Ascending aorta (tissue), 2 donors: ENCODE results near the gene VPS52. TPM values are rescaled to one million over a fixed set of nuclear protein-coding genes. Genes with fewer than 3 reads are reported as not detected.
A peak's percentile ranks its signal among the peaks of the same experiment; 100 is the strongest.

Experiments
- DNase-seq, 2 donors: peaks; one replicate each; pipeline ENCODE4 v3.0.0-alpha.2; 2019; ENCODE audit warnings: low spot score in 2 of 2
- H3K27ac ChIP-seq, 2 donors: fragments of 200-600 bp; sonication (generic); one replicate each; pipeline ENCODE4 v1.5.1; 2016 to 2017; ENCODE audit warnings: mild to moderate bottlenecking in 1 of 2
- H3K27me3 ChIP-seq: fragments of 200-600 bp; sonication (generic); one replicate; pipeline ENCODE4 v1.5.1; 2017
- H3K36me3 ChIP-seq, 2 donors: fragments of 200-600 bp; sonication (generic); one replicate each; pipeline ENCODE4 v1.5.1; 2016
- H3K4me1 ChIP-seq, 2 donors: fragments of 200-600 bp; sonication (generic); one replicate each; pipeline ENCODE4 v1.5.1; 2016 to 2017; ENCODE audit warnings: mild to moderate bottlenecking in 1 of 2
- H3K4me3 ChIP-seq, 2 donors: fragments of 200-600 bp; sonication (generic); one replicate each; pipeline ENCODE4 v1.5.1; 2016 to 2017; ENCODE audit warnings: mild to moderate bottlenecking in 1 of 2
- H3K9me3 ChIP-seq, 2 donors: fragments of 200-600 bp; sonication (generic); one replicate each; pipeline ENCODE4 v1.5.1; 2016
- intact Hi-C: fragments of 100-400 bp; cut with DNase I; formaldehyde crosslinking; loops from one replicate; pipeline ENCODE4 v1.15.1; 2023
- total RNA-seq: library from RNA; depleted of rRNA; stranded (reverse); fragments of >200 nt; gene quantifications from one replicate; pipeline ENCODE4 v1.1.0, GENCODE V29; 2016
- TF ChIP-seq, protein P1 (sequence below), 3 experiments: fragments of 200-600 bp in 2 of 3; fragments of 450-650 bp in 1 of 3; sonication (generic) in 2 of 3; IDR thresholded peaks; one replicate each; pipeline ENCODE4 v1.5.1; 2016 to 2019; ENCODE audit warnings: antibody characterized with exemption in 3 of 3, mild to moderate bottlenecking in 1 of 3, moderate library complexity in 1 of 3

Gene VPS52
- total RNA-seq, 1 donor from 2014 or later: 50.1 TPM

DNA sequence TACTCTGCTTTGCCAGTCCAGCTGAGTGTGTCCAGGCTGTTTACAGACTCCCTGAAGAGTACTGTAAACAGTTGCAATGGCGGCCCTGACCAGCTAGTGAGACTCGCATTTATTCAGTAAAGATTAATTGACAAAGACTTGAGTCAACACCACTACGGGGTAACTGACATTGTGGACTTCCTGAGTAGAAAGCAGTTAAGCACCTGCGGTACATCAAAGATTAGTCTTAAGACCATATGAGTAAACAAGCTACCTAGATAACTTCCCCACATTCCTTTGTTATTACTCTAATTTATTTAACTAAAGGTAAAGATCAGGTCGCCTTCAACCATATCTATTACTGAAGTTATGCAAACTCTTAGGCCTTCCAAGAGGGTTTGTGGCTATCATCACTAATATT, 12.6 kb downstream of the VPS52 start:
- no peak for DNase-seq

DNA sequence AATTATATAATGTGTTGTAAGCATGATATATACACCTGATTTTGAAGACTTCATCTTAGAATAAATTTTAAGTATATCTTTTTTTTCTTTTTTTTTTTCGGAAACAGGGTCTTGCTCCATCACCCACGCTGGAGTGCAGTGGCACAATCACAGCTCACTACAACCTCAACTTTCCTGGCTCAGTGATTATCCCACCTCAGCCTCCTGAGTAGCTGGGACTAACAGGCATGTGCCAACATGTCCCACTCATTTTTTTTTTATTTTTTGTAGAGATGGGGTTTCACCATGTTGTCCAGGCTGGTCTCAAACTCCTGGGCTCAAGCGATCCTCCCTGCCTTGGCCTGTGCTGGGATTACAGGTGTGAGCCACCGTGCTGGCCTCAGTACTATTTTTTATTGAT, 17.1 kb downstream of the VPS52 start:
- Histone ChIP-seq H3K27me3 (no peaks in the 10 kb centered on the region), H3K4me1 (peaks cover 4 to 12% of the 10 kb centered on the region in 2 donors), H3K4me3 (no peak overlapping the region), H3K9me3 (no peaks in the 10 kb centered on the region), H3K27ac (no peak overlapping the region), H3K36me3 (peaks cover 6 to 23% of the 10 kb centered on the region in 2 donors)
- DNase-seq: no peak
- TF ChIP-seq, protein P1, sequence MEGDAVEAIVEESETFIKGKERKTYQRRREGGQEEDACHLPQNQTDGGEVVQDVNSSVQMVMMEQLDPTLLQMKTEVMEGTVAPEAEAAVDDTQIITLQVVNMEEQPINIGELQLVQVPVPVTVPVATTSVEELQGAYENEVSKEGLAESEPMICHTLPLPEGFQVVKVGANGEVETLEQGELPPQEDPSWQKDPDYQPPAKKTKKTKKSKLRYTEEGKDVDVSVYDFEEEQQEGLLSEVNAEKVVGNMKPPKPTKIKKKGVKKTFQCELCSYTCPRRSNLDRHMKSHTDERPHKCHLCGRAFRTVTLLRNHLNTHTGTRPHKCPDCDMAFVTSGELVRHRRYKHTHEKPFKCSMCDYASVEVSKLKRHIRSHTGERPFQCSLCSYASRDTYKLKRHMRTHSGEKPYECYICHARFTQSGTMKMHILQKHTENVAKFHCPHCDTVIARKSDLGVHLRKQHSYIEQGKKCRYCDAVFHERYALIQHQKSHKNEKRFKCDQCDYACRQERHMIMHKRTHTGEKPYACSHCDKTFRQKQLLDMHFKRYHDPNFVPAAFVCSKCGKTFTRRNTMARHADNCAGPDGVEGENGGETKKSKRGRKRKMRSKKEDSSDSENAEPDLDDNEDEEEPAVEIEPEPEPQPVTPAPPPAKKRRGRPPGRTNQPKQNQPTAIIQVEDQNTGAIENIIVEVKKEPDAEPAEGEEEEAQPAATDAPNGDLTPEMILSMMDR (IDR thresholded peaks at IDR 0.05): no peak
- intact Hi-C loops: no loop called here

More for the DNA sequence above, 12.6 kb downstream of the VPS52 start:
- no peaks in the 10 kb centered on the region for H3K27me3 ChIP-seq
- TF ChIP-seq, protein P1 (IDR thresholded peaks at IDR 0.05): no peak
- no peak overlapping the region for H3K27ac ChIP-seq
- H3K4me1 ChIP-seq: no peaks in the 10 kb centered on the region
- intact Hi-C loops: no loop called here
- H3K9me3 ChIP-seq: no peaks in the 10 kb centered on the region
- H3K36me3 ChIP-seq: peaks cover 26 to 39% of the 10 kb centered on the region in 2 donors
- H3K4me3 ChIP-seq: no peak overlapping the region

DNA sequence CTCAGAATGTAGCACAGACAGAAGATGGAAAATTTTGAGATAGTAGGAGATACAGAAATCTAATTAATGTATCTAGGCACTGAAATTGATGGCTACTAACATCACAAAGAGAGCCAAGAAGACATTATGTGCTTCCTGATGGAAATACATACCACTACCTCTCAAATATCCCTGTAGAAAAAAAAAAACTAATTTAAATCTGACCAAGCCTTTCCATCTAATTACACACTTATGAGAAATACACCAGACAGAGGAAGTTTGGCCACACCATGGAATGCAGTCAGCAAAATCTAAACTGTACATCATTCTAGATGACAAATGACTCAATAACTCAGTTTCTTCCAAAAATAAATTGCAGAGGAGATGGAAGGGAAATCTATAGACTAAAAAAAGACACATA, 18.9 kb downstream of the VPS52 start:
- Histone ChIP-seq H3K4me1 (peaks cover 4 to 23% of the 10 kb centered on the region in 2 donors), H3K9me3 (no peaks in the 10 kb centered on the region), H3K36me3 (peaks cover 4 to 17% of the 10 kb centered on the region in 2 donors), H3K4me3 (no peak overlapping the region), H3K27ac (no peak overlapping the region), H3K27me3 (no peaks in the 10 kb centered on the region)
- TF ChIP-seq, protein P1 (IDR thresholded peaks at IDR 0.05): no peak
- DNase-seq: no peak
- intact Hi-C loops: no loop called here

DNA sequence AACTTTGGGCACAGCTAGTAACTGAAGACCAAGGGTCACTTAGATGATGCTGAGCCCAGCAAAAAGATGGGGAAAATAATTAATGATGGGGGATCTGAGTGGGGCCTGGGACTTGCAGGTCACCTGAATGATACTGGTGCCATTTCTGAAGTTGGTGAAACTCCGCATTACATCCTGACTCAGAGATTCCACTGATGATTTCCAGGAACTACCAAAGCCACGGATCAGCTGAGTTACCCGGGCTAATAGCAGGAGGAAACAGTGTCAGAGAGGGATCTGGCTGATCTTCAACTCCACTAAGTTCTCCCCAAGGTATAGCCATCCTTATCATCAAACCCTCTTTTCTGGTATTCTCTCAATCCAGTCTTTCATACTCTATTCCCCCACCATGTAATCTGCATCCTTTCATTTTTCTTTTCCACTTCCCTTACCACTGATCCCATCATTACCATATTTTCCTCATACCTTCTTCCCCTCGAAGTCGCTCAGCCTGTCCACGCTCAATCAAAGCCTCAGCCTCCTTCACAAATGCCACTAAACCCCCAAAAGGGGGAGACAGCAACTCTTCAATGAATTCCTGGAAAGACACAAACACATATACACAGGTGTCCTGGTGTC, 20.2 kb downstream of the VPS52 start:
- intact Hi-C loops: no loop called here
- DNase-seq: peak in 1 of 2 donors; percentile 4
- TF ChIP-seq, protein P1 (IDR thresholded peaks at IDR 0.05): no peak
- Histone ChIP-seq H3K36me3 (peaks cover 0 to 7% of the 10 kb centered on the region in 2 donors), H3K27me3 (no peaks in the 10 kb centered on the region), H3K27ac (no peak overlapping the region), H3K4me1 (peaks cover 4 to 23% of the 10 kb centered on the region in 2 donors), H3K9me3 (no peaks in the 10 kb centered on the region), H3K4me3 (no peak overlapping the region)

DNA sequence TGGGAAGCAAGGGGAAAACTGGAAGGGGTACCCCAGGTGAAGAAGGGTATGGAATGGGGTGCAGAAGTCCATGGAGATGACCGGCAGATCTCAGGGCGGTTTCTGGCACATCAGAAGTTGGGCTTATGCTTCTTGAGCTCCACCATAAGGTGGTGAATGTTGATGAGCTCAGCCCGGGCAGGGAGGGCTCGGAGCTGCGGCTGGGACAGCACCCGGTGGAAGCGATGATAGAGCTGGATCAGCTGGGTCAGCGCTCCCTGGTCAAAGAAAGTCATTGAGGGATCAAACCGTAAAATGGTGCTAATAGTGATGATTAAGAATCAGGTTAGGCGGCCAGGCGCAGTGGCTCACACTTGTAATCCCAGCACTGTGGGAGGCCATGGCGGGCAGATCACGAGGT, 20.9 kb downstream of the VPS52 start:
- intact Hi-C loops: no loop called here
- H3K4me3 ChIP-seq: peak overlapping the region; percentile 69
- TF ChIP-seq, protein P1 (IDR thresholded peaks at IDR 0.05): no peak
- peak overlapping the region; percentile 93 to 94 for H3K27ac ChIP-seq
- H3K36me3 ChIP-seq: peaks cover 0 to 7% of the 10 kb centered on the region in 2 donors
- H3K27me3 ChIP-seq: no peaks in the 10 kb centered on the region
- peaks cover 4 to 23% of the 10 kb centered on the region in 2 donors for H3K4me1 ChIP-seq
- DNase-seq: peak in 1 of 2 donors; percentile 58
- no peaks in the 10 kb centered on the region for H3K9me3 ChIP-seq
